ENCODE measurements around the gene CSNK1D. TPM values are rescaled to one million over a fixed set of nuclear protein-coding genes. Genes with fewer than 3 reads are reported as not detected.

Gene CSNK1D
- total and polyA plus RNA-seq, 2 donors (not counting 1 experiment from before 2014, with no cell fraction given): 196 to 241 TPM

- Histone ChIP-seq H3K4me1 (ENCODE audit: control insufficient read depth in 2 of 2, insufficient read depth in 2 of 2, low read length in 2 of 2) (peaks cover 3 to 22% of the 10 kb centered on the region in 2 donors), H3K4me3 (ENCODE audit: control extremely low read depth in 1 of 5, extremely low read depth in 1 of 5, insufficient read depth in 1 of 5, low read depth in 2 of 5, low read length in 4 of 5) (no peak overlapping the region), H2AFZ (ENCODE audit: insufficient read depth, low read depth, low read length, poor library complexity, severe bottlenecking) (no peak overlapping the region), H3K27me3 (replicated peaks in 1 of 4; ENCODE audit: control extremely low read depth in 1 of 4, control insufficient read depth in 3 of 4, insufficient read depth in 4 of 4, low read length in 3 of 4) (no peaks in the 10 kb centered on the region), H3K9ac (ENCODE audit: low read length) (no peak overlapping the region), H4K20me1 (ENCODE audit: control insufficient read depth, insufficient read depth, low read length, poor library complexity, severe bottlenecking) (peaks cover 100% of the 10 kb centered on the region), H3K27ac (ENCODE audit: low read length in 2 of 2) (no peak overlapping the region), H3K79me2 (ENCODE audit: control insufficient read depth, insufficient read depth, low read length) (peaks cover 84% of the 10 kb centered on the region), H3K9me3 (ENCODE audit: control extremely low read depth in 1 of 3, control insufficient read depth in 2 of 3, insufficient read depth in 1 of 3, low read length in 2 of 3) (peaks cover 0 to 4% (median 0%) of the 10 kb centered on the region in 3 donors), H3K4me2 (replicated peaks; ENCODE audit: low read depth, low read length, poor library complexity, severe bottlenecking) (no peak overlapping the region), H3K36me3 (replicated peaks in 1 of 2; ENCODE audit: control extremely low read depth in 1 of 2, control insufficient read depth in 1 of 2, extremely low read depth in 1 of 2, insufficient read depth in 2 of 2, low read length in 1 of 2) (peaks cover 0 to 77% of the 10 kb centered on the region in 2 experiments)
- no peaks in the 10 kb centered on the region for H3K9me3 Mint-ChIP-seq (ENCODE audit: insufficient read depth)
- no peak for ATAC-seq (ENCODE audit: low read depth)
- POLR2A ChIA-PET: no interaction called here
- intact Hi-C loops (cut with micrococcal nuclease): loop anchor here (1.0 kb wide), 1 partner anchor 77 kb away; no protein-coding TSS in a partner anchor
- TF ChIP-seq CTCF (IDR thresholded peaks at IDR 0.05): peak; percentile 45
- TF ChIP-seq EZH2 (IDR thresholded peaks at IDR 0.05; ENCODE audit: borderline replicate concordance, insufficient read depth, low read depth, low read length, poor library complexity, severe bottlenecking): no peak
- H3K4me1 Mint-ChIP-seq: peaks cover 39% of the 10 kb centered on the region
- WGBS (ENCODE audit: insufficient coverage): 94% methylated on average over 38 of the region's 39 CpGs
- CTCF ChIA-PET: interaction anchor here (1.1 to 4.1 kb wide), 3 partner anchors 13 to 58 kb away, joined by 3 to 24 read pairs (median 3); no protein-coding TSS in a partner anchor
- H3K27me3 Mint-ChIP-seq: no peaks in the 10 kb centered on the region
- no peak overlapping the region for H3K27ac Mint-ChIP-seq
- no peak overlapping the region for H3K4me3 Mint-ChIP-seq
- DNase-seq: peak; percentile 35
Measured at GRCh38 chr17:82244413-82245133, 28.9 kb downstream of the CSNK1D start.

Data from B cell (primary cell).